NCI-H2029 treated with DMSO at 0.1 percent for 48 hours (cell line): Measurements from ENCODE around the gene KLHL15.

ENCODE experiments used
- DNase-seq: peaks from one replicate; lab custom pipeline; 2025; lab: John Stamatoyannopoulos, UW

KLHL15 gene

GRCh38 chrX:23952391-23952790, 74.6 kb downstream of the KLHL15 start:
- DNase-seq, result no peak

GRCh38 chrX:23945206-23945605, 81.8 kb downstream of the KLHL15 start:
- DNase-seq, result no peak

- DNase-seq, result no peak
Observed at GRCh38 chrX:23944234-23944633, 82.8 kb downstream of the KLHL15 start.

GRCh38 chrX:23939203-23939602, 87.8 kb downstream of the KLHL15 start:
- no peak for DNase-seq

GRCh38 chrX:23938690-23939089, 88.3 kb downstream of the KLHL15 start:
- no peak for DNase-seq

GRCh38 chrX:23937100-23937499, 89.9 kb downstream of the KLHL15 start:
- DNase-seq, result no peak

GRCh38 chrX:23936180-23936579, 90.8 kb downstream of the KLHL15 start:
- no peak for DNase-seq

- DNase-seq, result no peak
Observed at GRCh38 chrX:23935106-23935505, 91.9 kb downstream of the KLHL15 start.
